SIG-M5 (cell line): ENCODE data around the gene PARD6G.
"Not testable (repeated sequence)": the region's sequence is repeated elsewhere in the genome, so short reads cannot be mapped to it uniquely, and the experiment has no call there.

Experiments
- DNase-seq: peaks from one replicate; lab custom pipeline; 2025; lab: John Stamatoyannopoulos, UW

PARD6G gene

GRCh38 chr18:80241919-80242777 is 5.2 kb downstream of the PARD6G start:
- no peak for DNase-seq

GRCh38 chr18:80239830-80240229 is 7.5 kb downstream of the PARD6G start:
- no peak for DNase-seq

- DNase-seq, result no peak
Observed at GRCh38 chr18:80238651-80239260, 8.6 kb downstream of the PARD6G start.

- not testable (repeated sequence) for DNase-seq
Observed at GRCh38 chr18:80237519-80237918, 9.8 kb downstream of the PARD6G start.

- DNase-seq, result no peak
Observed at GRCh38 chr18:80234398-80234797, 12.9 kb downstream of the PARD6G start.

- DNase-seq, result no peak
Observed at GRCh38 chr18:80233899-80234298, 13.4 kb downstream of the PARD6G start.

- no peak for DNase-seq
Observed at GRCh38 chr18:80233201-80233835, 14.0 kb downstream of the PARD6G start.

- DNase-seq, result no peak
Observed at GRCh38 chr18:80232710-80233109, 14.6 kb downstream of the PARD6G start.

- DNase-seq, result no peak
Observed at GRCh38 chr18:80232030-80232429, 15.3 kb downstream of the PARD6G start.

- no peak for DNase-seq
Observed at GRCh38 chr18:80231616-80232015, 15.7 kb downstream of the PARD6G start.

- no peak for DNase-seq
Observed at GRCh38 chr18:80231151-80231550, 16.2 kb downstream of the PARD6G start.

- DNase-seq, result no peak
Observed at GRCh38 chr18:80229766-80230745, 17.3 kb downstream of the PARD6G start.

- DNase-seq, result no peak
Observed at GRCh38 chr18:80229363-80229762, 18.0 kb downstream of the PARD6G start.

- no peak for DNase-seq
Observed at GRCh38 chr18:80228051-80228848, 19.1 kb downstream of the PARD6G start.

GRCh38 chr18:80227472-80227871 is 19.8 kb downstream of the PARD6G start:
- no peak for DNase-seq

GRCh38 chr18:80225685-80226084 is 21.6 kb downstream of the PARD6G start:
- no peak for DNase-seq

- no peak for DNase-seq
Observed at GRCh38 chr18:80223581-80224148, 23.6 kb downstream of the PARD6G start.

- not testable (repeated sequence) for DNase-seq
Observed at GRCh38 chr18:80219488-80219887, 27.8 kb downstream of the PARD6G start.

- no peak for DNase-seq
Observed at GRCh38 chr18:80218341-80219227, 28.7 kb downstream of the PARD6G start.

GRCh38 chr18:80213182-80213581 is 34.1 kb downstream of the PARD6G start:
- DNase-seq, result no peak
